Measurements from ENCODE around the gene ATCAY.

- TF ChIP-seq CEBPB (IDR thresholded peaks at IDR 0.05; ENCODE audit: borderline replicate concordance, low read depth, low read length) (no peak), SAP130 (CRISPR knock-in tag; IDR thresholded peaks at IDR 0.05; ENCODE audit: low read depth) (no peak), ZNF512B (CRISPR knock-in tag; IDR thresholded peaks at IDR 0.05; ENCODE audit: borderline replicate concordance) (no peak), ZNF282 (IDR thresholded peaks at IDR 0.05; ENCODE audit: partially characterized antibody) (no peak), FOXK2 (IDR thresholded peaks at IDR 0.05) (no peak), ZZZ3 (CRISPR knock-in tag; IDR thresholded peaks at IDR 0.05; ENCODE audit: borderline replicate concordance) (no peak), POLR2A (IDR thresholded peaks at IDR 0.05; ENCODE audit: insufficient read depth in 1 of 2, low read depth in 2 of 2, low read length in 2 of 2) (no peak), ZNF124 (CRISPR knock-in tag; IDR thresholded peaks at IDR 0.05) (no peak), NFYB (CRISPR knock-in tag; IDR thresholded peaks at IDR 0.05) (no peak), CTCF (CRISPR knock-in tag; IDR thresholded peaks at IDR 0.05) (no peak), SP1 (IDR thresholded peaks at IDR 0.05) (no peak), SP1 (CRISPR knock-in tag; IDR thresholded peaks at IDR 0.05) (no peak)
These were observed 83.2 kb downstream of the ATCAY start for GRCh38 chr19:3963458-3964255.
